CD4-positive, alpha-beta T cell treated with Interleukin-1 beta for 1 hour (primary cell): ENCODE data around the gene NTHL1.

Experiments used
- DNase-seq, 2 donors: peaks; one replicate each; pipeline ENCODE4 v3.0.0-alpha.2; 2020 to 2022

The NTHL1 gene

GRCh38 chr16:2083876-2084780, 36.5 kb upstream of the NTHL1 start:
- DNase-seq, result no peak

- DNase-seq, result no peak
Measured at GRCh38 chr16:2083409-2083808, 35.8 kb upstream of the NTHL1 start.

- DNase-seq, result no peak
Measured at GRCh38 chr16:2082983-2083364, 35.3 kb upstream of the NTHL1 start.

GRCh38 chr16:2082171-2082982, 34.7 kb upstream of the NTHL1 start:
- DNase-seq, result no peak

- DNase-seq, result no peak
Measured at GRCh38 chr16:2081201-2082084, 33.8 kb upstream of the NTHL1 start.

- no peak for DNase-seq
Measured at GRCh38 chr16:2079991-2080390, 32.4 kb upstream of the NTHL1 start.

- no peak for DNase-seq
Measured at GRCh38 chr16:2079311-2079800, 31.7 kb upstream of the NTHL1 start.

GRCh38 chr16:2078691-2079090, 31.1 kb upstream of the NTHL1 start:
- DNase-seq, result no peak

- DNase-seq, result no peak
Measured at GRCh38 chr16:2078096-2078495, 30.5 kb upstream of the NTHL1 start.

- DNase-seq, result no peak
Measured at GRCh38 chr16:2077696-2078095, 30.1 kb upstream of the NTHL1 start.

- no peak for DNase-seq
Measured at GRCh38 chr16:2077016-2077415, 29.4 kb upstream of the NTHL1 start.

- DNase-seq, result no peak
Measured at GRCh38 chr16:2076072-2076865, 28.6 kb upstream of the NTHL1 start.

GRCh38 chr16:2075631-2076030, 28.0 kb upstream of the NTHL1 start:
- DNase-seq, result no peak

- DNase-seq, result no peak
Measured at GRCh38 chr16:2074071-2074470, 26.4 kb upstream of the NTHL1 start.

- DNase-seq, result no peak
Measured at GRCh38 chr16:2072926-2073325, 25.3 kb upstream of the NTHL1 start.

GRCh38 chr16:2071454-2072202, 24.0 kb upstream of the NTHL1 start:
- DNase-seq, result no peak

GRCh38 chr16:2070576-2071453, 23.2 kb upstream of the NTHL1 start:
- no peak for DNase-seq

GRCh38 chr16:2066139-2066538, 18.5 kb upstream of the NTHL1 start:
- no peak for DNase-seq

- no peak for DNase-seq
Measured at GRCh38 chr16:2064368-2064945, 16.8 kb upstream of the NTHL1 start.

- DNase-seq, result no peak
Measured at GRCh38 chr16:2063861-2064260, 16.2 kb upstream of the NTHL1 start.
